GM12865 (cell line): ENCODE measurements around the gene DDX47.
"Not testable (repeated sequence)": the region's sequence is repeated elsewhere in the genome, so short reads cannot be mapped to it uniquely, and the experiment has no call there.

ENCODE experiments used
- DNase-seq: peaks from one replicate; pipeline ENCODE4 v3.0.0; 2010; ENCODE audit warnings: low read depth
- H3K4me3 ChIP-seq: 2 replicates; pipeline ENCODE4 v1.5.1; 2011; ENCODE audit warnings: mild to moderate bottlenecking, low read depth, low read length, control low read depth
- CTCF ChIP-seq: IDR thresholded peaks from 2 replicates; pipeline ENCODE4 v1.5.1; 2011; ENCODE audit warnings: low read length, control low read depth, low read depth, inconsistent platforms; ENCODE audit not compliant: insufficient read depth; ENCODE audit errors: missing control alignments

Gene DDX47

DNA sequence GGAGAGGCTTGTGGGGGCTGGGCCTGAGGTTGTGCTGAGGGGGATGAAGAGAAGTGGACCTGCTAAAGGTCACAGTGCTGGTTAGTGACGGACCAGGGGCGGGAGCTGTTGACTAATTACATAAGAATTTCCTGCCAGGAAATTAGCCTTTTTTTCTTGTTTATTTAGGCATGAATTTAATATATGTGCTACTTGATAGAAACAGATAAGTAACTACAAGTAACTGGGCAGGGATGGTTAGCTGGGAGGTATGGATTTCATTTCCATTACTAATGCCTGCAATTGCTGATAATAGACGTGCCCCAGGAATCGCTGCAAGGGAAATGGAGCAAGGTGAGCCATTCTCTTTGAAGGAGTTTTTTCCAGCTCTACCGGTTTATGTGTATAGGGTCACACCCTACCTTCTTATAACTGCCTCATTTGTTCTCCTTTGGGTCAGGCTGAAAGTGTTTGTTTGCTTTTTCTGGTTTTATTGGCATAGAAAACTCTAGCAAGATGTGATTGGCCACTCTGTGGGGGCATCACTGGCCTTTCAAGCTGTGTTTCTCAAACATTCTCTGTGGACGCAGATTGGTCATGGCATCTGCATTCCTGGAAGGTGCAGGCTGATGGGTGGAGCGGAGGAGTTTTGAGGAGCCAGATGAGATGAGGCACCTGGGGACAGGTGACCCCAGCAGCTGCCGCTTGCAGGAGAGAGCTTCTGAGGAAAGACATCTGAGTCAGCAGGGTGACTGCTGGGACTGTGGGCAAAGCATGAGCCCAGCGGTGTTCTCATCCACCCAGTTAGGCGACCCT, 59.2 kb downstream of the DDX47 start:
- TF ChIP-seq CTCF = no peak
- no peak for DNase-seq
- no peak overlapping the region for H3K4me3 ChIP-seq

DNA sequence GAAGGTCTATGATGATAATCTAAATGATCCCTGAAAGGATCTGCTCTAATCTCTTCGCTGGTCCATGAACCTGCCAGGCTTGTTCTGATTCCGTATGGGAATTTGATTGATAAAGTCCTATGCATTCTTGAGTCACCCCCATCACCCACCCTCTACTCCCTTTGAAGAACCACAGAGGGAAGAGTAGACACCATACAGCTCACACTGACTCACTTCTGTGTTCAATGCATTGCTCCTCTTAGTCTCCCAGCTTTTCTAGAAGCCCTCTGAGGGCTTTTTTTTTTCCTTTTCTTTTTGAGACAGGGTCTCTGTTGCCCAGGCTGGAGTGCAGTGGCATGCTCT, 59.8 kb downstream of the DDX47 start:
- no peak overlapping the region for H3K4me3 ChIP-seq
- no peak for TF ChIP-seq CTCF
- no peak for DNase-seq

DNA sequence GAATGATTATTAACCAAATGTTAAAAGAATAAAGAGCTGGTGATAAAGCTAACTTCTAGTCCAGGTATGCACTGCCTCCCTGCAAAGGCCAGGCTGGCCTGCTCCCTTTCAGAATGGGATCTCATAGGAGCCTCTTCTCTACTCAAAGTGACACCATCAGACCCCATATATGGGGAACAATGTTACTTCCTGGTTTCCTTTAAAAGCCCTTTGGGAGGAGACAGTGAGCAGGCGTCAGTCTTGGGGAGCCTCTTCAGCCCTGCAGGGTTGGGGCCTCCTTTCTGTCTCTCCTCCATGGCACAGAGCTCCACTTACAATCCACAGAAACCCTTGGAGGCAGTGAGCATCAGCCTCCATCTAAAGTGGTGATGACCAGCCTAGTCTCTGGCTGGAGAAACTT, 60.9 kb downstream of the DDX47 start:
- no peak for DNase-seq
- H3K4me3 ChIP-seq = no peak overlapping the region
- no peak for TF ChIP-seq CTCF

GRCh38 chr12:12875301-12875700, 62.2 kb downstream of the DDX47 start:
- DNase-seq, H3K4me3 ChIP-seq: not testable (repeated sequence)

- DNase-seq = no peak
- TF ChIP-seq CTCF = no peak
Measured at GRCh38 chr12:12877153-12877768, 64.1 kb downstream of the DDX47 start.

DNA sequence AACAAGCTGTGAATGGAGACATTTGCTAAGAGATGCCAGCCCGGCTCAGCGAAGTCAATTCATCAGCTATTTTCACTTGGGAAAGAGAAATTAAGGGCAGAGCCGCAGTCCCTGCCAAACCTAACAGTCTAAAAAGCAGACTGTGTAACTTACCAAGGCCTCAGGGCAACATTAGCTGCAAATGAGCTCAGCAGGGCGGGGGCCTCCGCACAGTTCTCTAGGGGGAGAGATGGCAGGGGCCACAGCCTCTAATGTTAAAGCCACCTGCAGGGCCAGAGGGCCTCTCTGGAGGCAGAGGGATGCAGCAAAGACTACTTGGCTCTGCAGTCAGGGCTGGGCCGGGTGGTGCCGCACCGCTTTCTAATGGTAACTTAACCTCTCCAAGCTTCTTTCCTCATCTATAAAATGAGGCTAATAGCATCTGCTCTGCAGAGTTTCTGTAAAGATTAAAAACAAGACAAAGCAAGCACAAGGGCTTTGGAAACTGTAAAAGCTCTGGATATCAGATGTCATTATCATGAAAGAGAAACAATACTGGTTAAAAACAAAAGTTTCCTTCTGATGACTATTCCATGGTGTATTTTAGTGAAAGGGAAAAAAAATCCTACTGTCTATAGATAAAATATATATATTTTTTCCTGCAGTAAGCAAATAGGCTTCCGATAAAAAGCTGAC, 64.8 kb downstream of the DDX47 start:
- DNase-seq = no peak
- H3K4me3 ChIP-seq = no peak overlapping the region
- no peak for TF ChIP-seq CTCF

More at GRCh38 chr12:12877153-12877768, 64.1 kb downstream of the DDX47 start:
- H3K4me3 ChIP-seq = no peak overlapping the region
